WERI-Rb-1 (cell line): ENCODE measurements around the gene TMCO4.
"Not testable (repeated sequence)": the region's sequence is repeated elsewhere in the genome, so short reads cannot be mapped to it uniquely, and the experiment has no call there.

Experiments
- DNase-seq: peaks from one replicate; pipeline ENCODE4 v3.0.0-alpha.2; 2020
- H3K27ac ChIP-seq: fragments of 250-450 bp; sonication (Bioruptor Pico); 2 replicates; pipeline ENCODE4 v1.5.1; 2020; ENCODE audit warnings: mild to moderate bottlenecking, moderate library complexity
- H3K27me3 ChIP-seq: fragments of 250-450 bp; sonication (Bioruptor Pico); 2 replicates; pipeline ENCODE4 v1.5.1; 2021; ENCODE audit warnings: mild to moderate bottlenecking, low read depth, moderate library complexity; ENCODE audit not compliant: insufficient read depth, severe bottlenecking
- H3K36me3 ChIP-seq: fragments of 250-450 bp; sonication (Bioruptor Pico); 2 replicates; pipeline ENCODE4 v1.5.1; 2020; ENCODE audit warnings: mild to moderate bottlenecking, moderate library complexity
- H3K4me3 ChIP-seq: 2 replicates; pipeline ENCODE4 v1.5.1; 2011; ENCODE audit warnings: low read depth, mild to moderate bottlenecking, control low read depth, low read length
- H3K9me3 ChIP-seq: fragments of 250-450 bp; sonication (Bioruptor Pico); 2 replicates; pipeline ENCODE4 v1.5.1; 2021; ENCODE audit warnings: mild to moderate bottlenecking, moderate library complexity; ENCODE audit not compliant: severe bottlenecking
- TF ChIP-seq, protein P1 (sequence below): IDR thresholded peaks from 2 replicates; pipeline ENCODE4 v1.5.1; 2011; ENCODE audit warnings: low read depth, mild to moderate bottlenecking, control low read depth, inconsistent platforms, low read length

The TMCO4 gene

DNA sequence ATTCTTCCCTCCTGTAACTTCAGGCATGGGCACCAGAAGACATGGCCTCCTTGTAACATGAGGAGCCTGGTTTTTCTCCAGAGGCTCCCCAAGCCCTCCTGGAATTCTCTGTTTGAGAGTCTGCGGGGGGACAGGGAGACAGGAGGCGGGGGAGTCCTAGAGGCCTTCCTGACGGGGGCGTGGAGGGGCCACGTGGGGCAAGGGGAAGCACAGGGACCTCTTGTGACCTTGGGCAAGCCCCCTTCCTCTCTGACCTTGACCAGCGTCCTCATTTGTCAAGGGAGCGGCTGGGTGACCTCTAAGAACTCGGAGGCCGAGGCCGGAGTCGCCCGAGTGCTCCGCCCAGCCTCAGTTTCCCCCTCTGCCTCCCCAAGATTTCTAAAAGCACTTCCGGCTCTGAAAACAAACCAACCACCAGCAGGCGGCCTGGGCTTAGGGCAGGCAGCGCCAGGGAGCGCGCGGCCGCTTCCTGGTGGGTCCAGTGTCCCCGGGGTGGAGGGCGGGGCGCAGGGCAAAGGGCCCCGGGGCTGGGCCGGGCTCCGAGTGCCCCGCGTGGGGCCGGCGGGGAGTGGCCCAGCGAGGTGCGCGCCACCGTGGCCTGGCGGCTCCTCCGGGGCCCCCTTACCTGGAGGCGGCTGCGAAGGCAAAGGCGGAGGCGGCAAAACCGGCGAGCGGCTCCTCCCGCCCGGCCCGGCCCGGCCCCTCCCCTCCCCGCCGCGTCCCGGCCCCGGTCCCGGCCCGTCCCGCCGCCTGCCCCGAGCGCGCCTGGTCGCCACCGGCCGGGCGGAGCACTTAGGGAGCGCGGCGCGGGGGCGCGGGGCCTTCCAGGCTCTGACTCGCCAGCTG is at the start of gene TMCO4:
TMCO4 (minus strand) TSS at position 687 of the 846 bp plus-strand sequence. CDS start 19,158 bp downstream, outside the sequence.
- peak; percentile 64 for DNase-seq
- no peaks in the 10 kb centered on the region for H3K9me3 ChIP-seq
- TF ChIP-seq, protein P1, sequence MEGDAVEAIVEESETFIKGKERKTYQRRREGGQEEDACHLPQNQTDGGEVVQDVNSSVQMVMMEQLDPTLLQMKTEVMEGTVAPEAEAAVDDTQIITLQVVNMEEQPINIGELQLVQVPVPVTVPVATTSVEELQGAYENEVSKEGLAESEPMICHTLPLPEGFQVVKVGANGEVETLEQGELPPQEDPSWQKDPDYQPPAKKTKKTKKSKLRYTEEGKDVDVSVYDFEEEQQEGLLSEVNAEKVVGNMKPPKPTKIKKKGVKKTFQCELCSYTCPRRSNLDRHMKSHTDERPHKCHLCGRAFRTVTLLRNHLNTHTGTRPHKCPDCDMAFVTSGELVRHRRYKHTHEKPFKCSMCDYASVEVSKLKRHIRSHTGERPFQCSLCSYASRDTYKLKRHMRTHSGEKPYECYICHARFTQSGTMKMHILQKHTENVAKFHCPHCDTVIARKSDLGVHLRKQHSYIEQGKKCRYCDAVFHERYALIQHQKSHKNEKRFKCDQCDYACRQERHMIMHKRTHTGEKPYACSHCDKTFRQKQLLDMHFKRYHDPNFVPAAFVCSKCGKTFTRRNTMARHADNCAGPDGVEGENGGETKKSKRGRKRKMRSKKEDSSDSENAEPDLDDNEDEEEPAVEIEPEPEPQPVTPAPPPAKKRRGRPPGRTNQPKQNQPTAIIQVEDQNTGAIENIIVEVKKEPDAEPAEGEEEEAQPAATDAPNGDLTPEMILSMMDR = peak; percentile 29; the same call in 1 of the 2 replicates

DNA sequence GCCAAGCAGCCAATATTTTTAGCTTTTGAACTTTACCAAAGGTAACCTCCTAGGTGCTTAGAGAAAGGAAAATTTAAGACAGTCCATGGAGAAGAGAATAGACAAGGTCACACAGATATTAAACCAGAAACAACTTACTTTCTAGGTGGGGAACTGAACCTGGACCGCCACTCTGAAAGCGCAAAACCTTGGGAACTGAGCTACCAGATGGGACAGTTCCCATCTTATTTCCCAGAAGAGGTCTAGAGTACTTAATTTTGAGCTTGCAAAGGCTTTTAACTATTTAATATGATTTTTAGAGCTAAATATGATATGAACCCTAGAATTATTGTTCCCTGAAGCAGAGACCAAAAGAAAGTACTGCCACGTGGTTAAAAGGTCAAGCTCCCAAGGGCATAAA is 49.6 kb upstream of the TMCO4 start:
- DNase-seq, H3K27ac ChIP-seq, H3K36me3 ChIP-seq, H3K4me3 ChIP-seq, H3K27me3 ChIP-seq, H3K9me3 ChIP-seq: not testable (repeated sequence)

More for the DNA sequence above, at the start of gene TMCO4:
- peak within 1 kb of the TSS; percentile 65 for H3K27ac ChIP-seq
- H3K36me3 ChIP-seq = no peaks in the 10 kb centered on the region
- H3K27me3 ChIP-seq = no peaks in the 10 kb centered on the region
- H3K4me3 ChIP-seq = peak within 1 kb of the TSS; percentile 61

DNA sequence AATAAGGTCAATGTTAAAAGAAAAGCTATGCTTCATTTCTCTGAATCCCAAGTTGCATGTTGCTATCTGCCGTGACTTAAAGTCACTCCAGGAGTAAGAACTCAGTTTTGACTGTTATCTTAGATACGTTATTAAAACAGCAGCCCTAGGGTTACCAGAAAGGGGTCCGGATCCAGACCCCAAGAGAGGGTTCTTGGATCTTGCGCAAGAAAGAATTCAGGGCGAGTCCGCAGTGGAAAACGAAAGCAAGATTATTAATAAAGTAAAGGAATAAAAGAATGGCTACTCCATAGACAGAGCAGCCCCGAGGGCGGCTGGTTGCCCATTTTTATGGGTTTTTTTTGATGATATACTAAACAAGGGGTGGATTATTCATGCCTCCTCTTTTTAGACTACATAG is 47.6 kb upstream of the TMCO4 start:
- not testable (repeated sequence) for H3K4me3 ChIP-seq, DNase-seq, H3K9me3 ChIP-seq, H3K36me3 ChIP-seq, H3K27ac ChIP-seq, H3K27me3 ChIP-seq

GRCh38 chr1:19846338-19846737 is 46.6 kb upstream of the TMCO4 start:
- TF ChIP-seq, protein P1 = no peak
- no peak for DNase-seq
- Histone ChIP-seq H3K27me3 (no peaks in the 10 kb centered on the region), H3K27ac (no peak overlapping the region), H3K4me3 (no peak overlapping the region), H3K36me3 (no peaks in the 10 kb centered on the region), H3K9me3 (no peaks in the 10 kb centered on the region)

GRCh38 chr1:19845555-19845954 is 45.8 kb upstream of the TMCO4 start:
- no peaks in the 10 kb centered on the region for H3K36me3 ChIP-seq
- no peaks in the 10 kb centered on the region for H3K27me3 ChIP-seq
- TF ChIP-seq, protein P1 = no peak
- H3K4me3 ChIP-seq = no peak overlapping the region
- DNase-seq = no peak
- H3K9me3 ChIP-seq = no peaks in the 10 kb centered on the region
- H3K27ac ChIP-seq = no peak overlapping the region

- TF ChIP-seq, protein P1 = no peak
- Histone ChIP-seq H3K4me3 (no peak overlapping the region), H3K36me3 (no peaks in the 10 kb centered on the region), H3K27ac (no peak overlapping the region), H3K9me3 (no peaks in the 10 kb centered on the region), H3K27me3 (no peaks in the 10 kb centered on the region)
- no peak for DNase-seq
Observed at GRCh38 chr1:19844731-19845495, 45.2 kb upstream of the TMCO4 start.
